Smooth muscle cell (in vitro differentiated cells): ENCODE measurements around the gene CAMTA1. TPM values are rescaled to one million over a fixed set of nuclear protein-coding genes. Genes with fewer than 3 reads are reported as not detected.

ENCODE experiments used
- DNase-seq: peaks from one replicate; lab custom pipeline; 2025; ENCODE audit not compliant: unreplicated experiment; lab: John Stamatoyannopoulos, UW
- H2AFZ ChIP-seq: fragments of 200-600 bp; sonication (generic); 2 replicates; pipeline ENCODE4 v1.6.0; 2016; ENCODE audit warnings: antibody characterized with exemption, low read depth, mild to moderate bottlenecking
- H3F3A ChIP-seq: fragments of 200-600 bp; sonication (generic); 2 replicates; pipeline ENCODE4 v1.6.0; 2017; ENCODE audit warnings: antibody characterized with exemption, low read depth
- H3K27ac ChIP-seq: fragments of 200-600 bp; sonication (generic); 2 replicates; pipeline ENCODE4 v1.5.1; 2016; ENCODE audit warnings: low read depth, mild to moderate bottlenecking
- H3K27me3 ChIP-seq: fragments of 200-600 bp; sonication (generic); 2 replicates; pipeline ENCODE4 v1.6.1; 2016; ENCODE audit warnings: low read depth, mild to moderate bottlenecking
- H3K36me3 ChIP-seq: fragments of 200-600 bp; sonication (generic); 2 replicates; pipeline ENCODE4 v1.5.1; 2016; ENCODE audit warnings: low read depth
- H3K4me1 ChIP-seq: fragments of 200-600 bp; sonication (generic); 2 replicates; pipeline ENCODE4 v1.5.1; 2016; ENCODE audit warnings: low read depth
- H3K4me2 ChIP-seq: fragments of 200-600 bp; sonication (generic); 2 replicates; pipeline ENCODE4 v1.6.0; 2016; ENCODE audit warnings: mild to moderate bottlenecking
- H3K4me3 ChIP-seq: fragments of 200-600 bp; sonication (generic); 2 replicates; pipeline ENCODE4 v1.5.1; 2016; ENCODE audit warnings: mild to moderate bottlenecking
- H3K79me2 ChIP-seq: fragments of 200-600 bp; sonication (generic); 2 replicates; pipeline ENCODE4 v1.6.0; 2016; ENCODE audit warnings: low read depth, mild to moderate bottlenecking
- H3K9ac ChIP-seq: fragments of 200-600 bp; sonication (generic); 2 replicates; pipeline ENCODE4 v1.6.0; 2016; ENCODE audit warnings: low read depth
- H3K9me3 ChIP-seq: fragments of 200-600 bp; sonication (generic); replicated peaks from 2 replicates; pipeline ENCODE4 v1.5.1; 2016; ENCODE audit warnings: low read depth
- H4K20me1 ChIP-seq: fragments of 200-600 bp; sonication (generic); 2 replicates; pipeline ENCODE4 v1.6.0; 2016; ENCODE audit warnings: low read depth
- WGBS: methylation state at CpG from one replicate; pipeline ENCODE4 v1.1.7; 2016; ENCODE audit warnings: low lambda C conversion rate; 5-methylcytosine and 5-hydroxymethylcytosine counted together
- polyA plus RNA-seq: library from polyadenylated mRNA; unstranded; fragments of >200 nt; fragmentation: Nextera tagmentation; extraction: Ambion mirVana; gene quantifications from 2 replicates; pipeline ENCODE4 v1.2.1, GENCODE V29; 2016
- total RNA-seq: library from RNA; depleted of rRNA; stranded (reverse); fragments of >200 nt; gene quantifications from 2 replicates; pipeline ENCODE4 v1.2.3, GENCODE V29; 2014
- TF ChIP-seq, protein P1 (sequence below): fragments of 200-600 bp; sonication (generic); IDR thresholded peaks from 2 replicates; pipeline ENCODE4 v1.5.1; 2017; ENCODE audit warnings: borderline replicate concordance, mild to moderate bottlenecking, antibody characterized with exemption; ENCODE audit not compliant: insufficient read depth, poor library complexity, severe bottlenecking

The CAMTA1 gene
- total and polyA plus RNA-seq, 2 experiments from 2014 or later, result 139 to 145 TPM

DNA sequence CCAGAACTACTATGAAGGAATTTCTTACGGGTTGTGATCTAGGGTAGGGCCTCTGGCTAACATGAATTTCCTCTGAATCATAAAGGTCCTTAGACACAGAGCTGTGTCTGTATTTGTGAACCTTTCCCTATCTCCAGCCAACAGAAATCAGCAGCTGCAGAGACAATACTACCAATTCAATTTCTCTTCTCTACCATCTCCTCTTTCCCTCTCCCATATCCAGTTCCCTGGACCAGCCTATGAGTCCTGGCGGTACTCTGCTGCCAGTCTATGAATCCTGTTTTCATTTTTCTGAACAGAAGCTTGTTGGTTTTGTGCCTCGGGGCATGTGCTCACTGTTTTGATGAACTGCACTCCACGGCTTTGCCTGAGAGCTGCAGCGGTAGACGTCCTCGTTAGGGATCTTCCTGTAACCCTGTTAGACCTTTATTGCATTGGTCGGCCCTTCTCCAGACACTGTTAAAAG is 527.9 kb downstream of the CAMTA1 start:
- Histone ChIP-seq H4K20me1 (no peaks in the 10 kb centered on the region), H3K4me2 (peak overlapping the region; percentile 61), H3K36me3 (peaks cover 1% of the 10 kb centered on the region), H3K9ac (peak overlapping the region; percentile 12), H3K27ac (peak overlapping the region; percentile 79), H3K9me3 (peaks cover 1% of the 10 kb centered on the region), H3K79me2 (no peaks in the 10 kb centered on the region), H3K27me3 (no peaks in the 10 kb centered on the region), H3K4me3 (no peak overlapping the region), H2AFZ (peak overlapping the region; percentile 6), H3K4me1 (peaks cover 8% of the 10 kb centered on the region), H3F3A (no peaks in the 10 kb centered on the region)
- DNase-seq, result no peak
- TF ChIP-seq, protein P1, sequence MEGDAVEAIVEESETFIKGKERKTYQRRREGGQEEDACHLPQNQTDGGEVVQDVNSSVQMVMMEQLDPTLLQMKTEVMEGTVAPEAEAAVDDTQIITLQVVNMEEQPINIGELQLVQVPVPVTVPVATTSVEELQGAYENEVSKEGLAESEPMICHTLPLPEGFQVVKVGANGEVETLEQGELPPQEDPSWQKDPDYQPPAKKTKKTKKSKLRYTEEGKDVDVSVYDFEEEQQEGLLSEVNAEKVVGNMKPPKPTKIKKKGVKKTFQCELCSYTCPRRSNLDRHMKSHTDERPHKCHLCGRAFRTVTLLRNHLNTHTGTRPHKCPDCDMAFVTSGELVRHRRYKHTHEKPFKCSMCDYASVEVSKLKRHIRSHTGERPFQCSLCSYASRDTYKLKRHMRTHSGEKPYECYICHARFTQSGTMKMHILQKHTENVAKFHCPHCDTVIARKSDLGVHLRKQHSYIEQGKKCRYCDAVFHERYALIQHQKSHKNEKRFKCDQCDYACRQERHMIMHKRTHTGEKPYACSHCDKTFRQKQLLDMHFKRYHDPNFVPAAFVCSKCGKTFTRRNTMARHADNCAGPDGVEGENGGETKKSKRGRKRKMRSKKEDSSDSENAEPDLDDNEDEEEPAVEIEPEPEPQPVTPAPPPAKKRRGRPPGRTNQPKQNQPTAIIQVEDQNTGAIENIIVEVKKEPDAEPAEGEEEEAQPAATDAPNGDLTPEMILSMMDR, result no peak
- 9% methylated on average over 8 of the region's 8 CpGs for WGBS

DNA sequence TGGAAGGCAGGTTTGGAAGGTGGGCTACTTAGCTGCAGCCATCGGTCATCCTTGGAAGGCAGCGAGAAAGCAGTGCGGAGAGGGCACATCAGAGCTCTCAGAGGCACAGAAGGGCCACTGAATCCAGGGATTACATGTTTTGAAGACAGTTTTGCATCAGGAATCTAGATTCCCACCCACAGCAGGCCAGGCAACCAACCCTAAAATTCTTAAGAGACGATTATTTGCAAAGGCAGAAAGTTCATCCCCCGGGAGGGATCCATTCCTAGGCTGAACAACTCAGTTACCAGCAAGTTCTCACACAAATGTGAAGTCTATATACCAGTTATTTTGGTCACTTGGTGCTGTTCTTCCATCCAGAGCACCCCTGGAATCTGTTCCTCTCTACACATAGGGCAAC is 528.6 kb downstream of the CAMTA1 start:
- H3K27me3 ChIP-seq, result no peaks in the 10 kb centered on the region
- H4K20me1 ChIP-seq, result no peaks in the 10 kb centered on the region
- no peak overlapping the region for H2AFZ ChIP-seq
- no peak overlapping the region for H3K4me3 ChIP-seq
- no peak for DNase-seq
- 64% methylated on average over 5 of the region's 5 CpGs for WGBS
- no peaks in the 10 kb centered on the region for H3K9me3 ChIP-seq
- peaks cover 8% of the 10 kb centered on the region for H3K4me1 ChIP-seq
- H3K9ac ChIP-seq, result no peak overlapping the region
- H3K36me3 ChIP-seq, result no peaks in the 10 kb centered on the region
- no peaks in the 10 kb centered on the region for H3F3A ChIP-seq
- H3K27ac ChIP-seq, result peak overlapping the region; percentile 79
- TF ChIP-seq, protein P1, result no peak
- H3K4me2 ChIP-seq, result peak overlapping the region; percentile 61
- no peaks in the 10 kb centered on the region for H3K79me2 ChIP-seq

DNA sequence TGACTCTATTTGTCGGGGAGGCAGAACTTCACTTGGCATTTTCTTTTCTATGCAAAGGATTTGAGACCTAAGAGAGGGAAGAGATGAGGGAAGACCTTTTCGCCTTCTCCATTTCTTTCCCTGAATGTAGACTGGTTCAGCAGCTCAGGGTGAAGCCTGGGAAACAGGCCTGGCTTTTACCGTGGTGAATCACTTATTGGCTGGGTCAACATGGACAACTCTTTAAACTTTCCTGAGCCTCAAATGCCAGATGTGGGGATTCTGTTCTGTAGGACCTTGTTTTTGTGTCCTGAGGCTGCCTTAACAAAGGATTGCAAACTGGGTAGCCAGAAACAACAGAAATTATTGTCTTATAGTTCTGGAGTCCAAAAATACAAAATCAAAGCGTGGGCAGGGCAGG is 530.1 kb downstream of the CAMTA1 start:
- H3K4me2 ChIP-seq, result no peak overlapping the region
- WGBS, result 84% methylated on average over 4 of the region's 4 CpGs

DNA sequence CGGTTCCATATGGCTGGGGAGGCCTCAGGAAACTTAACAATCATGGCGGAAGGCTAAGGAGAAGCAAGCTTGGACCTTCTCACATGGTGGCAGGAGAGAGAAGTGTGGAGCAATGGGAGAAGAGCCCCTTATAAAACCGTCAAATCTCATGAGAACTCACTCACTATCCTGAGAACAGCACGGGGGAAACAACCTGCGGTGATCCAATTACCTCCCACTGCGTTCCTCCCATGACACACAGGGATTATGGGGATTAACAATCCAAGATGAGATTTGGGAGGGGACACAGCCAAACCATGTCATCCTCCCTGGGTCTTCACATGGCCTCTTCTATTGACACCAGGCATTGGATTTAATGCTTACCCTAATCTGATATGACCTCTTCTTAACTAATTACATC is 530.7 kb downstream of the CAMTA1 start:
- TF ChIP-seq, protein P1, result no peak
- H3K27me3 ChIP-seq, result no peaks in the 10 kb centered on the region
- H4K20me1 ChIP-seq, result no peaks in the 10 kb centered on the region
- DNase-seq, result no peak
- no peaks in the 10 kb centered on the region for H3K36me3 ChIP-seq
- no peak overlapping the region for H3K9ac ChIP-seq
- no peak overlapping the region for H2AFZ ChIP-seq
- no peaks in the 10 kb centered on the region for H3F3A ChIP-seq
- peaks cover 8% of the 10 kb centered on the region for H3K4me1 ChIP-seq
- H3K27ac ChIP-seq, result no peak overlapping the region
- 90% methylated on average over 6 of the region's 6 CpGs for WGBS
- no peak overlapping the region for H3K4me2 ChIP-seq
- no peaks in the 10 kb centered on the region for H3K79me2 ChIP-seq
- no peak overlapping the region for H3K4me3 ChIP-seq
- H3K9me3 ChIP-seq, result no peaks in the 10 kb centered on the region

More for the DNA sequence above, 530.1 kb downstream of the CAMTA1 start:
- no peaks in the 10 kb centered on the region for H3K9me3 ChIP-seq
- DNase-seq, result no peak
- H2AFZ ChIP-seq, result no peak overlapping the region
- TF ChIP-seq, protein P1, result no peak
- no peaks in the 10 kb centered on the region for H4K20me1 ChIP-seq
- no peaks in the 10 kb centered on the region for H3K36me3 ChIP-seq
- H3F3A ChIP-seq, result no peaks in the 10 kb centered on the region
- H3K79me2 ChIP-seq, result no peaks in the 10 kb centered on the region
- no peaks in the 10 kb centered on the region for H3K27me3 ChIP-seq
- H3K9ac ChIP-seq, result no peak overlapping the region
- peaks cover 8% of the 10 kb centered on the region for H3K4me1 ChIP-seq
- no peak overlapping the region for H3K27ac ChIP-seq
- H3K4me3 ChIP-seq, result no peak overlapping the region
